ENCODE measurements around the gene CHMP5.

Gene CHMP5

GRCh38 chr9:33264473-33265177 is at the start of gene CHMP5, which contains the start of gene BAG1:
Gene CHMP5, plus strand, starts transcription at chr9:33265049. Its CDS starts 30 bp downstream, at chr9:33265079.
Gene BAG1, minus strand, starts transcription at chr9:33264708.
- DNase-seq, result peak; percentile 99 to 100 (median 99)

- DNase-seq, result no peak
These were observed 43.9 kb upstream of the CHMP5 start for GRCh38 chr9:33220681-33221567.

- no peak for DNase-seq
These were observed 43.3 kb upstream of the CHMP5 start for GRCh38 chr9:33221568-33221884.

GRCh38 chr9:33222031-33222430 is 42.8 kb upstream of the CHMP5 start:
- no peak for DNase-seq

- DNase-seq, result no peak
These were observed 41.2 kb upstream of the CHMP5 start for GRCh38 chr9:33223696-33224095.

GRCh38 chr9:33225319-33226147 is 39.3 kb upstream of the CHMP5 start:
- peak; percentile 29 to 76 (median 55) for DNase-seq

- no peak for DNase-seq
These were observed 37.8 kb upstream of the CHMP5 start for GRCh38 chr9:33227008-33227398.

- no peak for DNase-seq
These were observed 37.1 kb upstream of the CHMP5 start for GRCh38 chr9:33227741-33228140.

GRCh38 chr9:33228606-33229005 is 36.2 kb upstream of the CHMP5 start:
- DNase-seq, result no peak

- DNase-seq, result no peak
These were observed 35.3 kb upstream of the CHMP5 start for GRCh38 chr9:33229359-33230114.

- no peak for DNase-seq
These were observed 33.9 kb upstream of the CHMP5 start for GRCh38 chr9:33230756-33231622.

- DNase-seq, result no peak
These were observed 33.3 kb upstream of the CHMP5 start for GRCh38 chr9:33231623-33231942.

- no peak for DNase-seq
These were observed 32.0 kb upstream of the CHMP5 start for GRCh38 chr9:33232815-33233214.

- no peak for DNase-seq
These were observed 31.1 kb upstream of the CHMP5 start for GRCh38 chr9:33233626-33234342.

- DNase-seq, result no peak
These were observed 30.1 kb upstream of the CHMP5 start for GRCh38 chr9:33234511-33235467.

GRCh38 chr9:33236571-33236970 is 28.3 kb upstream of the CHMP5 start:
- DNase-seq, result no peak

GRCh38 chr9:33239921-33240320 is 24.9 kb upstream of the CHMP5 start, which contains the start of gene SPINK4:
Gene SPINK4, plus strand, starts transcription at chr9:33240167. Its CDS starts 42 bp downstream, at chr9:33240209.
- no peak for DNase-seq

- DNase-seq, result no peak
These were observed 23.6 kb upstream of the CHMP5 start for GRCh38 chr9:33241298-33241697.

GRCh38 chr9:33242609-33243134 is 22.2 kb upstream of the CHMP5 start:
- DNase-seq, result no peak
